ENCODE data around the gene GARIN3. TPM values are rescaled to one million over a fixed set of nuclear protein-coding genes. Genes with fewer than 3 reads are reported as not detected.

GARIN3 gene
- total RNA-seq = not detected

GRCh38 chr5:157166214-157167213 lies at the start of gene GARIN3:
Gene GARIN3, minus strand, starts transcription at chr5:157166264. Its CDS starts 96 bp downstream, at chr5:157166168.
- Histone ChIP-seq H3K4me3 (no peak within 1 kb of the TSS), H3K27me3 (no peaks in the 10 kb centered on the region), H3K27ac (no peak within 1 kb of the TSS), H3K9me3 (no peaks in the 10 kb centered on the region), H3K4me1 (no peaks in the 10 kb centered on the region), H3K36me3 (no peaks in the 10 kb centered on the region)
- DNase-seq (ENCODE audit: extremely low spot score in 2 of 2) = no peak
- no peak for TF ChIP-seq POLR2A (IDR thresholded peaks at IDR 0.05)
- no peak for TF ChIP-seq POLR2AphosphoS5 (IDR thresholded peaks at IDR 0.05; ENCODE audit: insufficient read depth in 1 of 2, low read depth in 1 of 2)
- no peak for TF ChIP-seq CTCF (IDR thresholded peaks at IDR 0.05)
- intact Hi-C loops (cut with DNase I) = no loop called here

DNA sequence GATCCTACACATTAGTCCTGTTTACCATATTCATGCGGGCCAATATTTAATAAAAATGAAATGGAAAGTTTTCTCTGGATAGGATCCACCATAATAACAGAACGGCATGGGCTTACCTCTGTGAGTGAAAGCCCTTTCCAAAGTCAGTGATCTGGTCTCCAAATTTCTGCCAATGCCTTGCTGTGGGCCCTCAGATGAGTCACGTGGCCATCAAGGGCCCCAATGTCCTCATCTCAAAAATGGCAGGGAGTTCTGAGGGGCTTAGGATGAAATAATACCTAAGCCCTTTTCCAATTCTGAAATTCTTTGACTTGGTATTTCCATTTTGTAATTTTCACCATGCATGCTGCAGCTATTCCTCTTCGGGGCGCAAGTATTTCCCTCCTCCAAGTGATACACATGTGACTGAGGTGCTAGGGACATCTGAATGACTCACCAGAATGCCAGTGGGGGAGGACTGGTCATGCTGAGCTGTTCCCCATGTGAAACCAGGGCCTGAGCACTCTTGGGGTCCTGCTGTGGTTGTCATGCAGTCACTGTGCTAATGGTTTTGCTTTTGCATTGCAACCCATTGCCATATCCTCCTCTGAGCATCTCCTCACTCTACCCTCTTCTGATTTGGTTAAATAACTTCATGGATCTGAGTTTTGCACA lies 49.6 kb upstream of the GARIN3 start:
- no peak for DNase-seq (ENCODE audit: extremely low spot score in 2 of 2)
- Histone ChIP-seq H3K9me3 (no peaks in the 10 kb centered on the region), H3K36me3 (no peaks in the 10 kb centered on the region), H3K27me3 (no peaks in the 10 kb centered on the region), H3K4me1 (no peaks in the 10 kb centered on the region), H3K4me3 (no peak overlapping the region), H3K27ac (no peak overlapping the region)
- TF ChIP-seq POLR2AphosphoS5 (IDR thresholded peaks at IDR 0.05; ENCODE audit: insufficient read depth in 1 of 2, low read depth in 1 of 2) = no peak
- TF ChIP-seq POLR2A (IDR thresholded peaks at IDR 0.05) = no peak
- no peak for TF ChIP-seq CTCF (IDR thresholded peaks at IDR 0.05)
- intact Hi-C loops (cut with DNase I) = no loop called here

- H3K4me3 ChIP-seq = no peak overlapping the region
- intact Hi-C loops (cut with DNase I) = no loop called here
- H3K9me3 ChIP-seq = no peaks in the 10 kb centered on the region
- H3K4me1 ChIP-seq = no peaks in the 10 kb centered on the region
- H3K36me3 ChIP-seq = no peaks in the 10 kb centered on the region
- H3K27ac ChIP-seq = no peak overlapping the region
- DNase-seq (ENCODE audit: extremely low spot score in 2 of 2) = no peak
- H3K27me3 ChIP-seq = no peaks in the 10 kb centered on the region
- TF ChIP-seq CTCF (IDR thresholded peaks at IDR 0.05) = no peak
- no peak for TF ChIP-seq POLR2A (IDR thresholded peaks at IDR 0.05)
- TF ChIP-seq POLR2AphosphoS5 (IDR thresholded peaks at IDR 0.05; ENCODE audit: insufficient read depth in 1 of 2, low read depth in 1 of 2) = no peak
Measured at GRCh38 chr5:157214861-157215513, 48.9 kb upstream of the GARIN3 start.

DNA sequence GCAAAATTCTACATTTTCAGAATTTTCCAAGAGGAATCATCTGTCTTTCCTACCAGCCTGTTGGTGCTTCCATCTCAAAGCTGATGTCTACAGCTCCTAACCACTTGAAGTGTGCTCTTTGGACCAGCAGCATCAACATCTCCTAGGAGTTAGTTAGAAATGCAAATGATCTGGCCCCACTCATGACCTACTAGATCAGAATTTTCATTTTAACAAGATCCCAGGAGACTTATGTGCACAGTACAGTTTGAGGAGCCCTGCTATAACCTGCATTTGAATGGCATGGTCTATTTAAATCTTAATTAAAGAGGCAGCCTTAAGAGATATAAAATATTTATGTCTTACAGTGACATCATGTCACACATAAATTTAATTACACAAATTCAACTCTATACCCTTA lies 48.4 kb upstream of the GARIN3 start:
- H3K27me3 ChIP-seq = no peaks in the 10 kb centered on the region
- TF ChIP-seq POLR2AphosphoS5 (IDR thresholded peaks at IDR 0.05; ENCODE audit: insufficient read depth in 1 of 2, low read depth in 1 of 2) (no peak), POLR2A (IDR thresholded peaks at IDR 0.05) (no peak), CTCF (IDR thresholded peaks at IDR 0.05) (no peak)
- no peak overlapping the region for H3K4me3 ChIP-seq
- intact Hi-C loops (cut with DNase I) = no loop called here
- no peaks in the 10 kb centered on the region for H3K36me3 ChIP-seq
- no peaks in the 10 kb centered on the region for H3K9me3 ChIP-seq
- H3K4me1 ChIP-seq = no peaks in the 10 kb centered on the region
- DNase-seq (ENCODE audit: extremely low spot score in 2 of 2) = no peak
- H3K27ac ChIP-seq = no peak overlapping the region
